ENCODE measurements around the gene ARL5C. TPM values are rescaled to one million over a fixed set of nuclear protein-coding genes. Genes with fewer than 3 reads are reported as not detected.

ARL5C gene
- total RNA-seq, 4 donors from 2014 or later = not detected

DNA sequence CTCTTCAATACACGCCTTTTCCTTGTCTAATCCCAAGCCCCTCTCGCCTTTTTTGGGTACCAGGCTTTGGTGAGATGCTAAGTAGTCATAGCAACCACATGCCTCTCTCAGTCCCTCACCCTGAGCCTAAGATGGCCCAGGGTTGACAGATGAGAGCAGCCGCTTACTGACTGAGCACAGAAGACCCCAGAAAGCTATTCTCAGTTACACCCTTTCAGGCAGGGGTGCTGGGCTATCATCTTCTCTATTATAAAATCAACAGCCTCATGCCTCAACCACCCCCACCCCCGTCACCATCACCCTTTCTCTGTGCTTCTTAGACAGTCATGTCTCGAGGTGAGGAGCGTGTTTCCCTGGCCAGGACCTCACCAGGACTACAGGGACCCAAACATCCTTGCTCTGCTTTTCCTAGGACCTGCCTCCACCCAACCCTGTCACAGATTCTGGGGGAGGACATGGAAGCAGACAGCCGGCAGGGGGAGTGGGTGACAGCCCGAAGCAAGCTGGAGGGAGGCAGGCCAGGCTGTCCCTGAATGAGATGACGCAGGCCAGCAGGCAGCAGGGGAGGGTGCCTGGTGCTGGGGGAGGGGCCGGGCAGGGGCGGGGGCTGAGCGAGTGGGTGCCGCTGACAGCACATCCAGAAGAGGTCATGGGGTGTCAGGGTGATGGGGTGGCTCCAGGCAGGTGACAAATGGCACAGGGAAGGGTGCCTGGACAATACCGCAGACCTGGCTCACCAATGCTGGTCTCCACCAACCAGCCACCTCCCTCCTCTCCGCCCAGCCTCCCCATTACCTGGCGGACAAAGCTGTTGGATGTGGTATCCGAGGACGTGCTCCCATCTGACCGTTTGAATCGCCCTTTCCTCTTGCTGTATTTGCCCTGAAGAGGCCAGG is 28.4 kb upstream of the ARL5C start:
- no peak for TF ChIP-seq CTCF (IDR thresholded peaks at IDR 0.05)
- no peak for DNase-seq (ENCODE audit: low spot score)
- ATAC-seq (ENCODE audit: low FRiP score) = no peak

GRCh38 chr17:39193346-39193745 is 27.4 kb upstream of the ARL5C start:
- ATAC-seq (ENCODE audit: low FRiP score) = no peak
- no peak for DNase-seq (ENCODE audit: low spot score)
- no peak for TF ChIP-seq CTCF (IDR thresholded peaks at IDR 0.05)

GRCh38 chr17:39192901-39193300 is 26.9 kb upstream of the ARL5C start:
- DNase-seq (ENCODE audit: low spot score) (no peak), ATAC-seq (ENCODE audit: low FRiP score) (no peak)
- TF ChIP-seq CTCF (IDR thresholded peaks at IDR 0.05) = no peak

- DNase-seq (ENCODE audit: low spot score) (no peak), ATAC-seq (ENCODE audit: low FRiP score) (no peak)
- TF ChIP-seq CTCF (IDR thresholded peaks at IDR 0.05) = no peak
Measured at GRCh38 chr17:39191750-39192510, 26.0 kb upstream of the ARL5C start.

DNA sequence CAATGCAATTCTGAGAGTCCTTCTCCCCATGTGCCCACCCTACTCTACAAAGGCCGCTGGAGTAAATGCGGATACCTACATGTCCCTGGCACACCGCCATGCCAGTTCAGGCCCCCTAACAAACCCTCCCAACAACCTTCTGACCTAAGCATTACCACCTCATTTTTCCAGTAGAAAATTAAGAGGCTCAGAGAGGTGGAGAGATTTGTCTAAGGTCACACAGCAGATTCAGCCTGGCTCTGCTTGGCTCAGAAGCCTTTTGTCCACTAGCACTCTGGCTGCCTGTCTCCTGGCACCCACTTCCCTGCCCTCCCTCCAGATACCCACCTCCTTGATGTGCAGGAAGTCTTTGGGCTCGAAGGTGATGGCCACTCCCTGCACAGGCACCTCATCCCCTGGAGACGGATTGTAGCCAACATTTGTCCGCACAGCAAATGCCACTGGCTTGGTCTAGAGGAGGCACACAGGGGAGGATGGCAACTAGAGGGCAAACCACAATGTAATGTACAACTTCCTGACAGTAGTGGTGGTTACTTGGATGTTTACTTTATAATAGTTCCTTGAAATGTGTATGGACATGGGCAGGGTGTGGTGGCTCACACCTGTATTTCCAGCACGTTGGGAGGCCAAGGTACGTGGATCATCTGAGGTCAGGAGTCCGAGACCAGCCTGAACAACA is 21.3 kb upstream of the ARL5C start:
- DNase-seq (ENCODE audit: low spot score) = no peak
- no peak for ATAC-seq (ENCODE audit: low FRiP score)
- no peak for TF ChIP-seq CTCF (IDR thresholded peaks at IDR 0.05)

- DNase-seq (ENCODE audit: low spot score) = no peak
- no peak for TF ChIP-seq CTCF (IDR thresholded peaks at IDR 0.05)
- ATAC-seq (ENCODE audit: low FRiP score) = no peak
Measured at GRCh38 chr17:39186481-39187002, 20.6 kb upstream of the ARL5C start.

Measured in omental fat pad (tissue), 4 donors.